T-helper 17 cell (primary cell): ENCODE measurements around the gene SRSF4. TPM values are rescaled to one million over a fixed set of nuclear protein-coding genes. Genes with fewer than 3 reads are reported as not detected.
A peak's percentile ranks its signal among the peaks of the same experiment; 100 is the strongest.
"Not testable (repeated sequence)": the region's sequence is repeated elsewhere in the genome, so short reads cannot be mapped to it uniquely, and the experiment has no call there.

Source experiments
- ATAC-seq: fragments of 150-1000 bp; cut with Tn5 transposase; 2 replicates; pipeline ENCODE4 v1.10.0; 2021; ENCODE audit warnings: mild to moderate bottlenecking, moderate library complexity
- DNase-seq, 3 donors: peaks; one replicate each; pipeline versions ENCODE4 v3.0.0 to v3.0.0-alpha.2; 2020 to 2021
- H3K9me3 ChIP-seq: one replicate; pipeline ENCODE4 v1.7.0; 2013; ENCODE audit warnings: low read length, mild to moderate bottlenecking; ENCODE audit not compliant: control insufficient read depth, poor library complexity, severe bottlenecking
- H3K27ac Mint-ChIP-seq: one replicate; pipeline ENCODE4 v1.8.0; 2022; ENCODE audit warnings: mild to moderate bottlenecking, moderate library complexity, mixed read lengths
- H3K27me3 Mint-ChIP-seq: one replicate; pipeline ENCODE4 v1.8.0; 2022; ENCODE audit warnings: mixed read lengths
- H3K36me3 Mint-ChIP-seq: one replicate; pipeline ENCODE4 v1.8.0; 2022; ENCODE audit warnings: low read depth, mixed read lengths
- H3K4me1 Mint-ChIP-seq: one replicate; pipeline ENCODE4 v1.8.0; 2022; ENCODE audit warnings: mild to moderate bottlenecking, mixed read lengths
- H3K4me3 Mint-ChIP-seq: one replicate; pipeline ENCODE4 v1.8.0; 2022; ENCODE audit warnings: mild to moderate bottlenecking, moderate library complexity, mixed read lengths
- total RNA-seq, 4 donors: library from RNA in 2 of 4; stranded (reverse) in 2 of 4; gene quantifications; one replicate each; pipeline ENCODE4 v1.2.3 and lab custom pipeline; 2022 to 2026

The SRSF4 gene
- total RNA-seq (100 to 1,000 TPM in 1 of 2 donors, 10 to 100 TPM in 1; 88.8 to 103 TPM), total RNA-seq (lab: John Stamatoyannopoulos, UW) (139 to 140 reads per million in 2 donors)

DNA sequence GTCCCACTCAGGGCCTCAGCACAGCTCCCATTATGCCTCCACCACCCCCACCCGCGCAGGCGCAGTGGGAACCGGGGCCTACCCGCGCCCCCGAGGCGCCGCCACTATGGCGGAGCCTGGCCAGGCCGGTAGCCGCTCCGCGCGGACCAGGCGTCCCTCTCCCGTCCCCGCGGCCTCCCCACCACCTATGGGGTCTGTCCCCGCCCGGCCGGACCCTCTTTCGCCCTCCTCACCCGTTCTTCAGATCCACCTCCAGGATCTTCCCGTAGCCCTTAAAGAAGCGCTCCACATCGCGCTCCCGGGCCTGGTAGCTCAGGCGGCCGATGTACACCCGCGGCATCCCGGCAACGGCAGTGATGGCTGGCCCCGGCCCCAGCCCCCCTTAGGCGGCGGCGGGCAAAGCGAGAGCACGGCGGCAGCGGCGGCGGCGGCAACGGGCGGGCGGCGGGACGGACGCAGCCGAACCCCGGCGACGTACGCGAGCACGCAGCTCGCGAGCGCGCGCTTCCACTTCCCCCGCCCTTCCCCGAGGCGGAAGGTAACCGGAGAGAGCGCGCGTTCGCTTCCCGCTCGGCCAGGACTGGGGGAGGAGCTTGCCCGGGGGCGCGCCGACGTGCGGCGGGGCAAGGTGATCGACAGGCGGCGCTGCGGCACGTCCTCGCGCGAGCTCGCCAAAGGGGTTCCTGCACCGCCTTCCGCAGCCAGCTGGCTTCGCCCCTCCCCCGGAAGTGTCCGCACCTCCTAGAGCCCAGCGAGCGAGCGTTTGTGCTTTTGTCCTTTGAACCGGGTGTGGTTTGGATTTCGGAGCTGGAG is at the start of gene SRSF4:
TSS of gene SRSF4 (minus strand) at position 488 of the 813 bp plus-strand sequence. CDS start at position 340, 148 bp downstream.
- Mint-ChIP-seq H3K36me3 (peaks cover 5% of the 10 kb centered on the region), H3K4me3 (peak within 1 kb of the TSS; percentile 90), H3K4me1 (peaks cover 34% of the 10 kb centered on the region), H3K27ac (peak within 1 kb of the TSS; percentile 90), H3K27me3 (no peaks in the 10 kb centered on the region)
- no peaks in the 10 kb centered on the region for H3K9me3 ChIP-seq
- DNase-seq (peak; percentile 99), ATAC-seq (peak; percentile 92)

DNA sequence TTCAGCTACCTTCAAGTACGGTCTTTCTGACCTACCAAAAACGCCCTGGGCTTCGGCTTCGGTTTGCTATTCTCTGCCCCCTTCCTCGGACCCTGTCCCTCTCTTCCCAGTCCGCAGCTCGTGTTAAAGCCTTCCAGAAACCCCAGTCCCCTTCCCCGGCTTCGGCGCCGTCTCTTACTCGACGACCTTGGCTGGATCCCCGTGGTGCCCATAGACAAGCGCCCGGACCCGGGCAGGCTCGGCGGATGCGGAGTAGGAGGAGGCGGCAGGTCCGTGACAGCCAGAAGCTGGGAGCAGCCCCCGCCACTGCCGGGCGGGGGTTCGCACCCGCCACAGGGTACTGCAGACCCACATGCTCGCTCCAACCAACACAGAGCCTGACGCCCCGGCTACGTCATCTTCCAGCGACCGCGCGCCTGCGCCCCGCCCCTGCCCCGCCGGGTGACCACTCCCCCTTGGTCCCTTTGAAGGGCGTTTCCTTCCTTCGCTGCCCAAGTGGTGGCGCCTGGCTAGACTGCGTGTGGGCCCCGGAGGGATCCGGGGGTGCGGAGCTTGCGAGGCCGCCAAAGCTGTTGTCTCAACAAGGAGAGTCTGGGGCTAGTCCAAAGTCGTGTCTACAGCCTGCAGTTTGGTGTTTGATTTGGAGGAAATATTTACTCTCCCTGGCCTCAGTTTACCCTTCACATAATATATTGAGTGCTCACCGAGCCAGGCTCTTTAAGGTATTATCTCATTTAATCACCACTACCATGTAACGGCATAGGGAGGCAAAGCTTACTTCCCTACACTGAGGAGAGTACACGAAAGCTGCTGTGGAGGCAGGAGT is 49.1 kb upstream of the SRSF4 start, which contains the start of gene MECR:
TSS of gene MECR (minus strand) at position 382 of the 826 bp plus-strand sequence. CDS start at position 354, 28 bp downstream.
- H3K27ac Mint-ChIP-seq = peak within 1 kb of the TSS; percentile 93
- H3K4me3 Mint-ChIP-seq = peak within 1 kb of the TSS; percentile 96
- H3K27me3 Mint-ChIP-seq = peaks cover 17% of the 10 kb centered on the region
- peaks cover 15% of the 10 kb centered on the region for H3K4me1 Mint-ChIP-seq
- peak; percentile 87 to 91 (median 88) for DNase-seq
- peak; percentile 99 for ATAC-seq
- no peaks in the 10 kb centered on the region for H3K36me3 Mint-ChIP-seq
- H3K9me3 ChIP-seq = no peaks in the 10 kb centered on the region

DNA sequence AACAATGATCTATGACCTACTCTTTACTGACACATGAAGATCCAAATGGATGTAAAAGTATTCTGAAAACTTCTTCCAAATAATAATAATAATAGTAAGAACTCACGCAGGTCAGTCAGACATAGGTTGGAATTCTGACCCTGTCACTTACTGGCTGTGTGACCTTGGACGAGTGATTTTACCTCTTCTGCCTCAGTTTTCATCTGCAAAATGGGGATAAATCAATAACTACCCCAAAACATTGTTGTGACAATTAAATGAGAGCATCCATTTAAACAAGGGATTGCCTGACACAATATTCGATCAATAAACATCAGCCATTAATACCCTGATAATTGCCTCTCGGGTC is 48.5 kb upstream of the SRSF4 start:
- no peaks in the 10 kb centered on the region for H3K9me3 ChIP-seq
- Mint-ChIP-seq H3K27me3 (peaks cover 14% of the 10 kb centered on the region), H3K36me3 (no peaks in the 10 kb centered on the region), H3K27ac (peak overlapping the region; percentile 93), H3K4me3 (peak overlapping the region; percentile 96), H3K4me1 (peaks cover 16% of the 10 kb centered on the region)
- no peak for DNase-seq
- no peak for ATAC-seq

DNA sequence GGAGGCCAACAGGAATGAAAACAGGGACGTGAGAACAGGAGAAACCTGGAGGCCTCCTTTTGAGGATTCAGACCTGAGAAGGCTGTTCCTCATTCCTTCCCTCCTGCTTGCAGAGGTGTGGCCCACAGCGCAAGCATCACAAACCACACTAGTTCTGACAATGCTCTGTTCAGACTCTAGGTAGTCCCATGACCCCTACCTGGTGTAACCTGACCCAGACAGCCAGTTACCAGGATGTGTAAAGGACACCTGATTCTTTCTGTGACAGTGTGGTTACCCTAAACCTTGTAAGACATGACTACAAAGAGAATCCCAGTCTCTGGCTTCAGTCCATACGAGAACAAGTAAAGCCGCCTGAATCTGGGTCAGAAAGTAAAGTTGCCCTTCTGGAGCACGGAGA is 45.8 kb upstream of the SRSF4 start:
- no peaks in the 10 kb centered on the region for H3K36me3 Mint-ChIP-seq
- no peak overlapping the region for H3K27ac Mint-ChIP-seq

DNA sequence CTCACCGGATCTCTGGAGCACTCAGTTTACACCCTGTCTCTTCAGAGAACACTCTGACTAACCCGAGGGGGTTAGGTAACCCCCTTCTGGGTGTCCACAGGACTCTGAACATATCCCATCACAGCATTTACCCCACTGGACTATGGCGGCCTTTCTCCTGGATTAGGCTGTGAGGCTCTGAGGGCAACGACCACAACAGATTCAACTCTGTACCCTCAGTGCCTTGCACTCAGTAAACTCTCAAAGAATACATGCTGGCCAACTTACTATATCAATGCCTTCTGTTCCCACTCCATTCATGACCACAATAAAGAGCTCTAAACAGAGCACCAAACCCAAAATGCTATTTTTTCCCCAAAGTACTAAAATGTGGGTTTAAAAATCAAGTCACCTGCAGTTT is 43.7 kb upstream of the SRSF4 start:
- no peaks in the 10 kb centered on the region for H3K9me3 ChIP-seq
- ATAC-seq (no peak), DNase-seq (no peak)
- Mint-ChIP-seq H3K36me3 (peaks cover 2% of the 10 kb centered on the region), H3K4me3 (no peak overlapping the region), H3K27ac (no peak overlapping the region), H3K4me1 (peaks cover 12% of the 10 kb centered on the region), H3K27me3 (no peaks in the 10 kb centered on the region)

More for the DNA sequence above, 45.8 kb upstream of the SRSF4 start:
- Mint-ChIP-seq H3K4me1 (peaks cover 16% of the 10 kb centered on the region), H3K4me3 (no peak overlapping the region), H3K27me3 (no peaks in the 10 kb centered on the region)
- ATAC-seq = no peak
- no peaks in the 10 kb centered on the region for H3K9me3 ChIP-seq
- DNase-seq = no peak

DNA sequence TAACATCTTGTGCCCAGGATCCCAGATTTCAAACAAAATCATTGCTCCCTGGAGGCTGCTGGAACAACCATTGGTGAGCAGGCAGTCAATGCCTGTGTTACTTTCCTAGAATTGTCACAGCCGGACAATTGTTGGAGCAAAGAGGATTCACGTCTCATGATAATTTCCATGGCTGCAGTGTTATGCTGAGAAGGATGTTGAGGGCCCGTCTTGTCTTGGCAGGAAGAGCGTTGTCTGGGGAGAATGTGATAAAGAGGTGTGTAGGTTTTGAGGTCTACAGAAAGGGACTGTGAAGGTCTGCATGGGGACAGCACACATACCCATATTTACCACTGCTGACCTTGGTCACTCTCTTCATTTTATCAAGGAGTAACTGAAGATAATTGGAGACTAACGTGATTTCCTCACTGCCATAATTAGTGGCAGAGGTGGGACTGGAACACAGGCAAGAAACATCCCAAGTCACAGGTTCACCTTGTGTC is 42.7 kb upstream of the SRSF4 start:
- no peaks in the 10 kb centered on the region for H3K9me3 ChIP-seq
- no peak overlapping the region for H3K27ac Mint-ChIP-seq
- ATAC-seq = no peak

GRCh38 chr1:29223521-29223920 is 41.8 kb upstream of the SRSF4 start:
- Mint-ChIP-seq H3K4me1 (peaks cover 8% of the 10 kb centered on the region), H3K4me3 (no peak overlapping the region)
- no peak for DNase-seq

More for the DNA sequence above, 42.7 kb upstream of the SRSF4 start:
- Mint-ChIP-seq H3K4me1 (peaks cover 6% of the 10 kb centered on the region), H3K4me3 (no peak overlapping the region), H3K36me3 (peaks cover 2% of the 10 kb centered on the region), H3K27me3 (no peaks in the 10 kb centered on the region)
- no peak for DNase-seq

DNA sequence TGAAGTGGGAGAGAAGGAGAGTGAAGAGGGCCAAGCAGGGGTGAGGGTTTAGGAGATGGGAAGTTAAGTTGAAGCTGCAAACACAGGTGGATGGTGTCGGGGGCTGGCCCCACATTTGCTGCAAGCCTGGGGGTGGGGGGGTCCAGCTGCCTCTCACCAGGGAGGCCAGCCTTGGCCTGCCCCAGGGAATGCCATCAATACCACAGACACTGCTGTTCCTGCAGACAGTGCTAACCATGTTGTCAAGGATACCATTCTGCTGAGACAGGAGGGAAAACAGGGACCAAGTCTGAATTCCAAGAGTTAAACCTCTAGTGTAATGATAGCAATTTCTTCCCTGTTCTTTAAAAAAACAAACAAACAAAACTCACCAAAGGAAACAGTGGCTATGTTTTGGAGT is 41.0 kb upstream of the SRSF4 start:
- no peaks in the 10 kb centered on the region for H3K9me3 ChIP-seq
- Mint-ChIP-seq H3K27ac (no peak overlapping the region), H3K27me3 (no peaks in the 10 kb centered on the region), H3K4me3 (no peak overlapping the region), H3K4me1 (peaks cover 8% of the 10 kb centered on the region), H3K36me3 (peaks cover 4% of the 10 kb centered on the region)
- no peak for DNase-seq
- ATAC-seq = no peak

More at GRCh38 chr1:29223521-29223920, 41.8 kb upstream of the SRSF4 start:
- peaks cover 4% of the 10 kb centered on the region for H3K36me3 Mint-ChIP-seq
- H3K9me3 ChIP-seq = no peaks in the 10 kb centered on the region
- ATAC-seq = no peak
- no peak overlapping the region for H3K27ac Mint-ChIP-seq
- no peaks in the 10 kb centered on the region for H3K27me3 Mint-ChIP-seq

GRCh38 chr1:29222260-29222659 is 40.6 kb upstream of the SRSF4 start:
- not testable (repeated sequence) for H3K27me3 Mint-ChIP-seq, H3K4me1 Mint-ChIP-seq, ATAC-seq, H3K36me3 Mint-ChIP-seq, H3K27ac Mint-ChIP-seq, DNase-seq, H3K9me3 ChIP-seq, H3K4me3 Mint-ChIP-seq

DNA sequence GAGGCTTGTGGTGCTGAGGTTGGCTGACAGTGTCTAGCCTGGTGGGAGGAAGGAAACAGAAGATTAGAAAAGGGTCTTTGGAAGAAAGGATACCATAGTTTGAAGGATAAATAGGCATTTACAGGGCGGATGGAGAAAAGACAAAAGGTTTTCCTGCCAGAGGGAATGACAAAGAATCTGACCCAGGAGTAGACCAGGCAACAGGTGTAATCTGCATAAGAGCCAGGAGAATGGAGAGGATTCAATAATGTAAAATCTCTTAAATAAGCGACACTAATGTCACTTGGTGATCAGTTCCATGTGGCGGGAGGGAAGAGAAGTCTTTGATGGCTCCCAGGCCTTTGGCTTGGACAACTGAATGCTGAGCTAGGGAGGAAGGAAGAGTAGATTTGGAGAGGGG is 39.6 kb upstream of the SRSF4 start:
- no peak for ATAC-seq

DNA sequence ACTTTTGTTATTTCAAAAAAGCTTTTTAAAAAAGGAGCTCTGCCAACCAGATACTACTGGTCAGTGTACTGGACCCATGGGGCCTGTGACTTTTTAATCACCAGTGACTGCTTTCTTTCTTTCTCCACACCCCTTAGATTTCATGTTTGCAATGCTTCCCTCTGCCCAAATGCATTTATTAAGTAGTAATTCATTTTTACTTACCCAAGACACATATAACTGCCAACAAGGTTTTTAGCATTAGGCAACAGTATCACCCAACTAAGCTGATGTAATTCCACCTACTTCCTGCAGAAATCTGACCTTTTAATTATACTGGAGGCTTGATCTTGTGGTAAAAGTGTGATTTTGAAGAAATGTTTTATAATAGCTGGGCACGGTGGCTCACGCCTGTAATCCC is 36.5 kb upstream of the SRSF4 start:
- peaks cover 5% of the 10 kb centered on the region for H3K36me3 Mint-ChIP-seq
- no peak overlapping the region for H3K4me3 Mint-ChIP-seq
- ATAC-seq (no peak), DNase-seq (no peak)
- H3K27ac Mint-ChIP-seq = no peak overlapping the region
- H3K4me1 Mint-ChIP-seq = peaks cover 6% of the 10 kb centered on the region
- H3K27me3 Mint-ChIP-seq = no peaks in the 10 kb centered on the region
- H3K9me3 ChIP-seq = no peaks in the 10 kb centered on the region

More for the DNA sequence above, 39.6 kb upstream of the SRSF4 start:
- Mint-ChIP-seq H3K27me3 (no peaks in the 10 kb centered on the region), H3K4me3 (no peak overlapping the region), H3K36me3 (peaks cover 4% of the 10 kb centered on the region), H3K4me1 (peaks cover 8% of the 10 kb centered on the region), H3K27ac (no peak overlapping the region)
- no peaks in the 10 kb centered on the region for H3K9me3 ChIP-seq
- DNase-seq = no peak

- H3K36me3 Mint-ChIP-seq = peaks cover 5% of the 10 kb centered on the region
- H3K4me3 Mint-ChIP-seq = no peak overlapping the region
- no peaks in the 10 kb centered on the region for H3K9me3 ChIP-seq
- DNase-seq = no peak
- H3K27ac Mint-ChIP-seq = no peak overlapping the region
- peaks cover 6% of the 10 kb centered on the region for H3K4me1 Mint-ChIP-seq
- no peak for ATAC-seq
- no peaks in the 10 kb centered on the region for H3K27me3 Mint-ChIP-seq
These were observed 35.9 kb upstream of the SRSF4 start for GRCh38 chr1:29217633-29218032.

GRCh38 chr1:29213055-29213454 is 31.4 kb upstream of the SRSF4 start:
- no peak for ATAC-seq
- H3K36me3 Mint-ChIP-seq = peaks cover 4% of the 10 kb centered on the region
- H3K4me3 Mint-ChIP-seq = no peak overlapping the region

More at GRCh38 chr1:29213055-29213454, 31.4 kb upstream of the SRSF4 start:
- Mint-ChIP-seq H3K4me1 (peaks cover 6% of the 10 kb centered on the region), H3K27me3 (no peaks in the 10 kb centered on the region), H3K27ac (peak overlapping the region; percentile 60)
- no peaks in the 10 kb centered on the region for H3K9me3 ChIP-seq
- no peak for DNase-seq
